GM19397 (cell line): ENCODE results near the gene ITPR3.

Experiments
- ATAC-seq: cut with Tn5 transposase; IDR thresholded peaks from one replicate; pipeline ENCODE4 v1.9.1; 2021; ENCODE audit warnings: mild to moderate bottlenecking, moderate library complexity; ENCODE audit not compliant: unreplicated experiment

ITPR3 gene

DNA sequence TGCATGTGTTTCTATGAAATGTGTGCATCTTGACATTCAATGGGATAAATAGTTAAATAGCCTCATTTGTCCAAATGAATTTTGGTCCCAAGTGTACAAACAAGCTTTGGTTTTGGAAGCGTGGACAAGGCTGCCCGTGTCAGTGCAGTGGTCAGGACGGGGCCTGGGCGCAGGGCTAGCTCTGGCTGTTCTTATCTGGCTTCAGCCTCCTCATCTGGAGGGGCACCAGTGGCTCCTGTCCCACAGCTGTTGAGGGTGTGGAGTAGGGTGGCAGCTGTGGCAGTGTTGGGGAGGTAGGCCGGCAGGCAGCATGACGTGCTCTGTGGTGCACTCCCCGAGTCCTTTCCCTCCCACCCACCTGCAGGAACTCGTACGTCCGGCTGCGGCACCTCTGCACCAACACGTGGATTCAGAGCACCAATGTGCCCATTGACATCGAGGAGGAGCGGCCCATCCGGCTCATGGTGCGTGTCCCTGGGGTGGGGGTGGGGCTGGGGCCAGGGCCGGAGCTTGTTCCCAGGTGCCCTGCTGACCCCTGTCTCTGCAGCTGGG, 43.5 kb downstream of the ITPR3 start:
- ATAC-seq, result no peak

DNA sequence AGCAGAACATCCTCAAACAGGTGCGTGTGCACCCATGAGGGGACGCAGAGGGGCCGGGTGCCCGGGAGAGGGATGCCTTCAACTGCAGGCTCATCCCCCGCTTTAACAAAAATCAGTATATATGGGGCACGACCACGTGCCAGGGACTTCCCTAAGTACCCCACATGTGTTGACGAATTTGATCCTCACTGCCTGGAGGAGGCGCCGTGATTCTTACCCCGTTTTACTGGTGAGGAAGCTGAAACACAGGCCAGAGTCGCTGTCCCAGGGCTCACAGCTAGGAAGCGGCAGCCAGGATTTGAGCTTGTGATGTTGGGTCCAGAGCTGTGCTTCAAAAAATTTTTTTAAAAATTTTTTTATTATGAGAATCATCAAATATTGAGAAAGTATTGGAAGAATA, 44.8 kb downstream of the ITPR3 start:
- ATAC-seq, result no peak

DNA sequence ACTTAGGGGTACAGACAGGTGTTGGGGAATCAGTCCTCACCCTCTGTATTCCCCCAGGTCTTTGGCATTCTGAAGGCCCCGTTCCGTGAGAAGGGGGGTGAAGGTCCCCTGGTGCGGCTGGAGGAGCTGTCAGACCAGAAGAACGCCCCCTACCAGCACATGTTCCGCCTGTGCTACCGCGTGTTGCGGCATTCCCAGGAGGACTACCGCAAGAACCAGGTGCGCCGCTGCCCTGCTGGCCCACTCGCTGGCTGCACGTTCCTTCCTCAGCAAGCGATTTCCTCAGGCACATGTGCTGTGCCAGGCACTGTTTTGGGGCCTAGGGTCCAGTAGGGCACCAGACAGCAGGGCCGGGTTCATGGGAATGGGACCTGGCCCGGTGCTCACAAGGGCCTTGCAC, 46.0 kb downstream of the ITPR3 start:
- no peak for ATAC-seq

GRCh38 chr6:33667776-33668175, 46.7 kb downstream of the ITPR3 start:
- ATAC-seq, result no peak

- no peak for ATAC-seq
Observed at GRCh38 chr6:33668328-33668727, 47.2 kb downstream of the ITPR3 start.

GRCh38 chr6:33668914-33669313, 47.8 kb downstream of the ITPR3 start:
- no peak for ATAC-seq

DNA sequence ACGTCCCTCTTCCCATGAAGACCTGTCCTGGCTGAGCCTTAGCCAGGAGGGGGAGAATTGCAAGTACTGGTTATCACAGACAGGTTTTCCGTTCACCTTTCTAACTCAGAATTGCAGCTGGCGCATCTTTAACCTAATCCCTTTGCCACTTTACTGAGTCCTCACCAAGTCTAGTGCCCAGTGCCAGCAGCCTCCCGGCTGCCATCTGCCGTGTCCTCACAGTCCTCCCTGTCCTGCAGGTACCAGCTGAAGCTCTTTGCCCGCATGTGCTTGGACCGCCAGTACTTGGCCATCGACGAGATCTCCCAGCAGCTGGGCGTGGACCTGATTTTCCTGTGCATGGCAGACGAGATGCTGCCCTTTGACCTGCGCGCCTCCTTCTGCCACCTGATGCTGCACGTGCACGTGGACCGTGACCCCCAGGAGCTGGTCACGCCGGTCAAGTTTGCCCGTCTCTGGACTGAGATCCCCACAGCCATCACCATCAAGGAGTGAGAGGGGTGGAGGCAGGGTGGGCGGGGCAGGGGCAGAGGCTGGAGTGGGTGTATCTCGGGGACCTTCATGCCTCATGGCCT, 49.1 kb downstream of the ITPR3 start:
- no peak for ATAC-seq

DNA sequence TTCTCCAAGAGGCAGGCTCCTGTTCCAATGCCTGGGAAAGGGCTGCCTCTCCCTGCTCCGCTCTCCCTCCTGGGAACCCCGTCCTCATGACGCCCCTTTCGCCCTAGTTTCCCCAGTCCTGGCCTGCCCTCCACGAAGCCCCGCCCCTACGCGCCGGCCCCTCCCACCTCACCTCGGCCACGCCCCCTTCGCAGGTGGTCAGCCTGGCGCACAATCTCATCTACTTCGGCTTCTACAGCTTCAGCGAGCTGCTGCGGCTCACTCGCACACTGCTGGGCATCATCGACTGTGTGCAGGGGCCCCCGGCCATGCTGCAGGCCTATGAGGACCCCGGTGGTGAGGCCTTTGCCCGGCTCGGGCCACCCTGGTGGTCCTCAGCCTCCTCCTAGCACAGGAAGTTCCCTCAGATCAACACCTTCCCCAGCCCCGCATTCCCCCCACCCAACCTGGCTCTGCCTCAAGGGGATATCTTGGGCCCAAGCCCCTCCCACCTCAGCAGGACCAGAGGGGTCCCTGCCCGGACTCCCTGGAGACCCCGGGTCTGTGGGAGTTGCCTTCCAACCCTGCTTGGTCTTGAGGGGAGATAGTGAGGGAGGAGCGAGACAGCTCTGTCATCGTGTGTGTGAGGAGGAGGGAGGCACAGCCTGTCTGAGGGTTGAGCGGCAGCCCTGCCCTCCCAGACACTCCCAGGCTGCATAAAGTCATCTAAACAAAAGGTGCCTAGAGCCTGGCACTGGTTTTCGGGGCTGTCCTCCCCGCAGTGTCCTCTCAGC, 50.0 kb downstream of the ITPR3 start:
- no peak for ATAC-seq

DNA sequence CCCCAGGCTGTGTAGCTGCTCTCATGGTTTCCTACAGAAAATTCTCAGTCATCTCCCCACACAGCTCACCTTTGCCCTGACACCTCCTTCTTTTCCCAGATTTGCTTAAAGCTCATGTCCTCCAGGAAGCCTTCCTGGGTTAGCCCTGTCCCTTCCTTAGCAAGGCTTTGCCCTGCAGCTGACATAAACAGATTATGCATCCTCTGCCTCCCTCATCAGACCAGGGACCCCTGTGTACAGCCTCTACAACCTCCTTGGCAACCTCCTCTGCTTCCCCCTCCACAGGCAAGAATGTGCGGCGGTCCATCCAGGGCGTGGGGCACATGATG, 50.6 kb downstream of the ITPR3 start:
- ATAC-seq, result no peak

- ATAC-seq, result no peak
Observed at GRCh38 chr6:33672808-33673207, 51.7 kb downstream of the ITPR3 start.

GRCh38 chr6:33673851-33674250, 52.7 kb downstream of the ITPR3 start:
- ATAC-seq, result no peak

GRCh38 chr6:33675968-33676367, 54.8 kb downstream of the ITPR3 start:
- no peak for ATAC-seq

- ATAC-seq, result no peak
Observed at GRCh38 chr6:33676416-33677142, 55.5 kb downstream of the ITPR3 start.

GRCh38 chr6:33677143-33677660, 56.1 kb downstream of the ITPR3 start:
- no peak for ATAC-seq

GRCh38 chr6:33677689-33678088, 56.6 kb downstream of the ITPR3 start:
- ATAC-seq, result no peak

GRCh38 chr6:33678233-33678931, 57.3 kb downstream of the ITPR3 start:
- ATAC-seq, result no peak

GRCh38 chr6:33678932-33679490, 57.9 kb downstream of the ITPR3 start:
- no peak for ATAC-seq

DNA sequence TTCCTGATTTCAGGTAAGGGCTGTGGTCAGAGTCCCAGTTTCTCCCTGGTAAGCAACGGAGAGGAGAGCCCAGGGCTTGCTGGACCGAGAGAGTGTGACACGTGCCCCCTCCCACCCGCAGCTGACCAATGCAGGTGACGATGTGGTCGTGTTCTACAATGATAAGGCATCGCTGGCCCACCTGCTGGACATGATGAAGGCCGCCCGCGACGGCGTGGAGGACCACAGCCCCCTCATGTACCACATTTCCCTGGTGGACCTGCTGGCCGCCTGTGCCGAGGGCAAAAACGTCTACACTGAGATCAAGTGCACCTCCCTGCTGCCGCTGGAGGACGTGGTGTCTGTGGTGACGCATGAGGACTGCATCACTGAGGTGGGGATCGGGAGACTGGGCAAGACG, 58.6 kb downstream of the ITPR3 start:
- no peak for ATAC-seq

GRCh38 chr6:33682341-33682740, 61.2 kb downstream of the ITPR3 start:
- ATAC-seq, result no peak

- ATAC-seq, result no peak
Observed at GRCh38 chr6:33683051-33683571, 62.0 kb downstream of the ITPR3 start.
